ENCODE results near the gene AATK. TPM values are rescaled to one million over a fixed set of nuclear protein-coding genes. Genes with fewer than 3 reads are reported as not detected.
A peak's percentile ranks its signal among the peaks of the same experiment; 100 is the strongest.

AATK gene
- total and polyA plus RNA-seq, 2 of the 4 experiments (the other 2 are of a cell fraction): under 0.01 to 0.21 TPM

- Histone ChIP-seq H3K18ac (ENCODE audit: low read depth, low read length) (no peak overlapping the region), H3K36me3 (ENCODE audit: control insufficient read depth, insufficient read depth, low read length) (peaks cover 4% of the 10 kb centered on the region; the same call in 1 of the 2 replicates), H3K4ac (ENCODE audit: low read depth, low read length) (no peak overlapping the region), H2BK15ac (ENCODE audit: low read depth, low read length) (no peak overlapping the region), H3K4me1 (ENCODE audit: control insufficient read depth, insufficient read depth, low read length) (peaks cover 31% of the 10 kb centered on the region), H3K27ac (ENCODE audit: insufficient read depth, low read length) (no peak overlapping the region), H3K4me2 (ENCODE audit: low read depth, low read length) (no peak overlapping the region), H3K9ac (ENCODE audit: low read depth, low read length) (no peak overlapping the region), H3K9me1 (ENCODE audit: insufficient read depth, low read length) (peaks cover 10% of the 10 kb centered on the region; the same call in 1 of the 2 replicates), H4K20me1 (ENCODE audit: insufficient read depth, low read length) (peaks cover 9% of the 10 kb centered on the region), H3K27me3 (ENCODE audit: control insufficient read depth, insufficient read depth, low read length) (no peaks in the 10 kb centered on the region), H3K9me3 (ENCODE audit: control insufficient read depth, insufficient read depth, low read length) (no peaks in the 10 kb centered on the region), H3K23ac (ENCODE audit: low read depth, low read length) (no peak overlapping the region), H2AFZ (replicated peaks; ENCODE audit: low read length, poor library complexity) (no peak overlapping the region), H3K79me1 (ENCODE audit: low read depth in 1 of 2, low read length in 2 of 2) (peaks cover 0 to 10% of the 10 kb centered on the region in 2 experiments; a peak in 1 of 4 replicates), H2AK5ac (ENCODE audit: low read depth, low read length) (peak overlapping the region; percentile 28; the same call in 1 of the 2 replicates), H2AK9ac (replicated peaks; ENCODE audit: low read depth, low read length, poor library complexity) (peak overlapping the region; percentile 53), H4K91ac (ENCODE audit: insufficient read depth, low read depth, low read length) (no peak overlapping the region), H2BK20ac (ENCODE audit: low read depth, low read length) (no peak overlapping the region), H4K5ac (ENCODE audit: low read depth, low read length) (no peak overlapping the region), H2BK120ac (ENCODE audit: low read depth, low read length) (no peak overlapping the region), H3K56ac (ENCODE audit: extremely low read depth, insufficient read depth, low read length) (no peak overlapping the region), H4K8ac (ENCODE audit: low read depth in 2 of 2, low read length in 2 of 2) (no peak overlapping the region), H2BK5ac (ENCODE audit: low read depth, low read length, poor library complexity, severe bottlenecking) (no peak overlapping the region), H3K4me3 (ENCODE audit: insufficient read depth, low read depth, low read length) (no peak overlapping the region), H3K14ac (replicated peaks; ENCODE audit: low read depth, low read length) (no peak overlapping the region)
- dilution Hi-C loops (cut with HindIII; ENCODE audit: low sequenced_read_pairs, unreplicated experiment) (no loop called here), in situ Hi-C loops (cut with MboI; ENCODE audit: low sequenced_read_pairs) (no loop called here), intact Hi-C loops (cut with micrococcal nuclease) (no loop called here)
- POLR2A ChIA-PET (ENCODE audit: unreplicated experiment): no interaction called here
- TF ChIP-seq CHD1 (IDR thresholded peaks at IDR 0.05; ENCODE audit: low read depth, low read length) (no peak), RFX5 (IDR thresholded peaks at IDR 0.05; ENCODE audit: low read depth, low read length) (no peak), ELK1 (IDR thresholded peaks at IDR 0.05; ENCODE audit: borderline replicate concordance, low read depth, low read length) (no peak), MAFK (IDR thresholded peaks at IDR 0.05; ENCODE audit: low read depth, low read length) (no peak), MAZ (IDR thresholded peaks at IDR 0.05; ENCODE audit: borderline replicate concordance, low read depth, low read length) (no peak), CTCF (conservative IDR thresholded peaks at IDR 0.05; ENCODE audit: low read depth, low read length) (no peak), RCOR1 (IDR thresholded peaks at IDR 0.05; ENCODE audit: insufficient replicate concordance, low read length) (no peak), USF2 (IDR thresholded peaks at IDR 0.05; ENCODE audit: low read depth, low read length) (no peak), CEBPB (IDR thresholded peaks at IDR 0.05; ENCODE audit: low read depth, low read length) (no peak), POLR2A (IDR thresholded peaks at IDR 0.05; ENCODE audit: low read depth, low read length) (no peak), MXI1 (IDR thresholded peaks at IDR 0.05; ENCODE audit: borderline replicate concordance, low read depth, low read length) (no peak), FOS (IDR thresholded peaks at IDR 0.05; ENCODE audit: low read depth, low read length) (no peak), RAD21 (IDR thresholded peaks at IDR 0.05; ENCODE audit: low read length) (no peak), BHLHE40 (IDR thresholded peaks at IDR 0.05; ENCODE audit: low read depth, low read length) (no peak), SMC3 (IDR thresholded peaks at IDR 0.05; ENCODE audit: low read depth, low read length) (no peak), NFE2L2 (IDR thresholded peaks at IDR 0.05; ENCODE audit: low read depth, low read length) (no peak)
- no TSS peak for BruUV-seq (replicated peaks)
- CTCF ChIA-PET: no interaction called here
- no peak for ATAC-seq (ENCODE audit: low read depth)
- 89% methylated on average over 17 of the region's 24 CpGs; no CpG with 5 or more reads in 1 of the 2 experiments for WGBS, 2 experiments (ENCODE audit: extremely low coverage in 2 of 2, insufficient read length in 1 of 2)
- DNase-seq: no peak
Observed at GRCh38 chr17:81092518-81093095, 73.4 kb downstream of the AATK start.

All from IMR-90 (cell line).